Skeletal muscle satellite cell (primary cell): ENCODE data around the gene TNFAIP3.

Experiments used
- H3K27me3 ChIP-seq: 2 replicates; pipeline ENCODE4 v1.7.0; 2013; ENCODE audit warnings: low read length; ENCODE audit not compliant: control insufficient read depth, insufficient read depth
- H3K36me3 ChIP-seq: 2 replicates; pipeline ENCODE4 v1.7.0; 2013; ENCODE audit warnings: mild to moderate bottlenecking, control low read depth, low read length; ENCODE audit not compliant: insufficient read depth
- H3K4me1 ChIP-seq: 2 replicates; pipeline ENCODE4 v1.7.0; 2013; ENCODE audit warnings: low read length; ENCODE audit not compliant: control insufficient read depth, insufficient read depth
- H3K4me2 ChIP-seq: 2 replicates; pipeline ENCODE4 v1.7.0; 2013; ENCODE audit warnings: mild to moderate bottlenecking, low read length
- H3K4me3 ChIP-seq: 2 replicates; pipeline ENCODE4 v1.7.0; 2013; ENCODE audit warnings: low read length
- H3K9ac ChIP-seq: 2 replicates; pipeline ENCODE4 v1.7.0; 2013; ENCODE audit warnings: mild to moderate bottlenecking, low read depth, low read length, moderate library complexity
- H3K9me3 ChIP-seq: replicated peaks from 2 replicates; pipeline ENCODE4 v1.7.0; 2013; ENCODE audit warnings: mild to moderate bottlenecking, control low read depth, low read length

TNFAIP3 gene

DNA sequence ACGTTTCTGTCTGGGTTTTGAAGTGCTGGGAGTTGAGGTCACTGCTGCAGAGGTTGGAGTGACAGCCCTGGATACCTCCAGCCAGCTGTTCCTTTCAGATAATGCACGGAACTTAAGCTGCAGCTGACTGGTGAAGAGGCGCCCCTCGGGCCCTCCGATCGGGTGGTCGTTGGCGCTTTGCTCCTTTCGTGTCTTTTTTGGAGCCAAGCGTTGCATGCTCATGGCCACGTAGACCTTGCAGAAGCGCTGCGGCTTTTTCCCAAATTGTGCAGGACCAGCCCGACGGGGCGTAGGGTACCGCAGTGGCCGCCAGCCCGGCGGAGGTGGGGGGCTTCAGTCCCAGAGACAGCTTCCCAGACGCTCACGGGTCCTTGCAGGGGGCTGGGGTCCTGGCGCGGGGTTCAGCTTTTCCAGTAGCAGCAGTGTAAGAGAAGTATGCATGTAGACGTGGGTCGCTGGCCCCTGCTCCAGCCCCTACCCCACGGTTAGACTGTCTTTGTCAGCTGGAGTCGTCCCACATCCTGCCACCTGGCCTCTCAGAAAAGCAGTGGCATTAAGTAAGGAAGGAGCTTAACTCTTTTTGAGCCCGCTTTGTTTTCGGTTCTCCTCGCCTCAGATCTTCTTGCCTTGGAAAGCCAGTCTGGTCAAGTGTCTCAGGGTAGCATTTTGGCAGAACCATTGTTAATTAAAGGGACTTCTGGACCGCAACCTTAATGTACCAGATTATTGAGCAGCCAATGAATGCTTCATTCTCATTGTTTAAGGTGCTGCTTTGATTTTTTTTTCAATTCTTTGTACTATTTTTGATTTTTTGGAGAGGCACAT is 838 bp downstream of the TNFAIP3 start:
- Histone ChIP-seq H3K9me3 (no peaks in the 10 kb centered on the region), H3K4me2 (peak overlapping the region; percentile 97), H3K36me3 (no peaks in the 10 kb centered on the region), H3K4me1 (peaks cover 48% of the 10 kb centered on the region), H3K9ac (peak overlapping the region; percentile 84), H3K4me3 (peak overlapping the region; percentile 91), H3K27me3 (no peaks in the 10 kb centered on the region)

DNA sequence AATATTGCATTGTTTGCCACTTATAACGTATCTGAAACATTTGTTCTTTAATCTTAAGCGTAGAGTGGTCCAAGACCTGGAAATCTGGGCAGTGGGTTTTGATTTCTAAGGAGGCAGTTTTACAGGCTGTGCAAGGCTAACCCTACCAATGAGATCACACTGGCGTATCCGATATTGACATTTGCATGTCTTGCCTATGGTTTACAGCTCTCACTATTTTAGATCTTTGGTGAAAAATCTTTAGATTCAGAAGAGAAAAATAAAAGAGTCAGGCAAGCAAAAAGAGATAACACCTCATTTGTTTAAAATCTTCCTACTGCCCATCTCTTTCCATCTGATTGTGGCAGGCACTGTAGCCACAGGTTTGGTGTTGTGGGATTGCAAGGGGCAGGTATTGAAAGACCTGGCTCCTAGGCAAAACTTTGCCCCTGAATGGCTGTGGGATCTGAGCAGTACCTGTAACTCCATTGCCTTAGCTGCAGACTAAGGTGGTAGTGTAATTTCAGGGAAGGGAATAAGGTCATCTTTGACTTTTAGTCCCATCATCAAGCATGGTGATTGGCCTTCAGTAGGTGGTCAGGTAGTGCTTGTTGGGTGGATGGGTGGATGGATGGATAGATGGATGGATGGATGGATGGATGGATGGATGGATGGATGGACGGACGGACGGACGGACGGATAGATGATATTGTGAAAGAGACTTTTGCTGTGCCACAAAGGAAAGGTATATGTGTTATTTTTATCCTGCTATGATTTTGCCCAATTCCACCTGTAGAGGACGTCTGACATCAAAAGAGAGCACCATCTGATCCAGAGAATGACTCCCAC is 1.9 kb downstream of the TNFAIP3 start:
- Histone ChIP-seq H3K9me3 (no peaks in the 10 kb centered on the region), H3K4me1 (peaks cover 57% of the 10 kb centered on the region), H3K9ac (peak overlapping the region; percentile 84), H3K4me3 (peak overlapping the region; percentile 91), H3K36me3 (peaks cover under 1% of the 10 kb centered on the region), H3K27me3 (no peaks in the 10 kb centered on the region), H3K4me2 (peak overlapping the region; percentile 97)

GRCh38 chr6:137869549-137870307 is 2.7 kb downstream of the TNFAIP3 start:
- no peak overlapping the region for H3K9ac ChIP-seq
- H3K27me3 ChIP-seq: no peaks in the 10 kb centered on the region
- H3K36me3 ChIP-seq: peaks cover 9% of the 10 kb centered on the region
- H3K4me3 ChIP-seq: peak overlapping the region; percentile 91
- H3K9me3 ChIP-seq: no peaks in the 10 kb centered on the region
- peaks cover 65% of the 10 kb centered on the region for H3K4me1 ChIP-seq
- H3K4me2 ChIP-seq: peak overlapping the region; percentile 97

DNA sequence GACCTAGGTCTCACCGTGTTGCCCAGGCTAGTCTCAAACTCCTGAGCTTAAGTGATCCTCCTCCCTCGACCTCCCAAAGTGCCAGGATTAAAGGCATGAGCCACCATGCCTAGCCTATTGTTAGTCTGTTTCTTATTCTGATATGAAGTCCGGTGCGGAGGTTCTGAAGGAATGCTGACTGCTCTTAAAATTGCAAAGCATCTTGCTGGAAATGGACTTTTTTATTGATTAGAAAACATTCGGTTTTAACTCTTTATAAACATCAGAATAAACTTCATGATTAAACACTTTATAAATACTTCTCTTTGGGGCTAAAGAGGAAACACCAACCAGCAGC is 3.2 kb downstream of the TNFAIP3 start:
- peak overlapping the region; percentile 97 for H3K4me2 ChIP-seq
- no peaks in the 10 kb centered on the region for H3K9me3 ChIP-seq
- peak overlapping the region; percentile 19 for H3K4me3 ChIP-seq
- peak overlapping the region; percentile 4 for H3K9ac ChIP-seq
- peaks cover 14% of the 10 kb centered on the region for H3K36me3 ChIP-seq
- peaks cover 71% of the 10 kb centered on the region for H3K4me1 ChIP-seq
- no peaks in the 10 kb centered on the region for H3K27me3 ChIP-seq

- Histone ChIP-seq H3K36me3 (peaks cover 19% of the 10 kb centered on the region), H3K9ac (peak overlapping the region; percentile 4), H3K9me3 (no peaks in the 10 kb centered on the region), H3K4me2 (peak overlapping the region; percentile 97), H3K4me3 (peak overlapping the region; percentile 19), H3K4me1 (peaks cover 73% of the 10 kb centered on the region), H3K27me3 (no peaks in the 10 kb centered on the region)
These were observed 3.7 kb downstream of the TNFAIP3 start for GRCh38 chr6:137870744-137871247.

DNA sequence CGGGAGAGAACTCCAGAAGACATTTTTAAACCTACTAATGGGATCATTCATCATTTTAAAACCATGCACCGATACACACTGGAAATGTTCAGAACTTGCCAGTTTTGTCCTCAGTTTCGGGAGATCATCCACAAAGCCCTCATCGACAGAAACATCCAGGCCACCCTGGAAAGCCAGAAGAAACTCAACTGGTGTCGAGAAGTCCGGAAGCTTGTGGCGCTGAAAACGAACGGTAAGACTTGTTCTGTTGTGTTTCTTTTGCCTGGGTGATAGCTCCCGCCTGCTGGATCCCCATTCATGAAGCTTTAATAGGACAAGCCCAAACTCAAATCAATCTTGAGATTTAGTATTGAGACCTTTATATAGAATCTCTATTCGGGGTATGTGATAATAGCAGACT is 4.2 kb downstream of the TNFAIP3 start:
- Histone ChIP-seq H3K9ac (no peak overlapping the region), H3K4me1 (peaks cover 69% of the 10 kb centered on the region), H3K27me3 (no peaks in the 10 kb centered on the region), H3K4me2 (peak overlapping the region; percentile 97), H3K36me3 (peaks cover 23% of the 10 kb centered on the region), H3K4me3 (no peak overlapping the region), H3K9me3 (no peaks in the 10 kb centered on the region)

GRCh38 chr6:137871831-137872454 is 4.9 kb downstream of the TNFAIP3 start:
- H3K9me3 ChIP-seq: no peaks in the 10 kb centered on the region
- H3K4me2 ChIP-seq: peak overlapping the region; percentile 97
- peak overlapping the region; percentile 11 for H3K9ac ChIP-seq
- peak overlapping the region; percentile 13 for H3K4me3 ChIP-seq
- no peaks in the 10 kb centered on the region for H3K27me3 ChIP-seq
- H3K4me1 ChIP-seq: peaks cover 68% of the 10 kb centered on the region
- H3K36me3 ChIP-seq: peaks cover 30% of the 10 kb centered on the region

DNA sequence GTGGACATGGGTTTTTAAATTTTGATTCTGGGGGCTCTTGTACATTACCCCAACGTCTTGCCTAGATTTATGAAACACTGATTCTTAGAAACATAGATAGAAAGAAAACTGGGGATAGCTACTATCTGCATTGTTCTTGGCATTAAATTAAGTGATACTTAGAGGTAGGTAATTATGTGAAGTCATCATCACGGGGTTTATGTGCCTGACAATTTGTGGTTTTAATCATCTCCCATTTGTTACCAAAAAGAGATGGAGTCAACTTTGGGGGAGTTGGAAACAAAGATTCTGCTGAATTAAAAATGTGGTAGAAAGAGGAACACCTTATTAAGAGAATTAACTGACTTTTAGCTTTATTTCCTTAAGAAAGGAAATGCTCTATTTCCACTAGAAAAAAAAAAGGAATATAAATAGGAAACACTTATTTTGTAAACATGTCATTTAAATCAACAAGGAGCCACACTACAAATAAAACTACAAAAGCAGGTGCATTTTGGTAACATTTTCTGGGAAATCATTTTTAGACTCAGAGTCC is 5.6 kb downstream of the TNFAIP3 start:
- peaks cover 68% of the 10 kb centered on the region for H3K4me1 ChIP-seq
- H3K4me2 ChIP-seq: peak overlapping the region; percentile 97
- peaks cover 37% of the 10 kb centered on the region for H3K36me3 ChIP-seq
- no peaks in the 10 kb centered on the region for H3K27me3 ChIP-seq
- H3K9ac ChIP-seq: peak overlapping the region; percentile 11
- H3K4me3 ChIP-seq: no peak overlapping the region
- no peaks in the 10 kb centered on the region for H3K9me3 ChIP-seq

DNA sequence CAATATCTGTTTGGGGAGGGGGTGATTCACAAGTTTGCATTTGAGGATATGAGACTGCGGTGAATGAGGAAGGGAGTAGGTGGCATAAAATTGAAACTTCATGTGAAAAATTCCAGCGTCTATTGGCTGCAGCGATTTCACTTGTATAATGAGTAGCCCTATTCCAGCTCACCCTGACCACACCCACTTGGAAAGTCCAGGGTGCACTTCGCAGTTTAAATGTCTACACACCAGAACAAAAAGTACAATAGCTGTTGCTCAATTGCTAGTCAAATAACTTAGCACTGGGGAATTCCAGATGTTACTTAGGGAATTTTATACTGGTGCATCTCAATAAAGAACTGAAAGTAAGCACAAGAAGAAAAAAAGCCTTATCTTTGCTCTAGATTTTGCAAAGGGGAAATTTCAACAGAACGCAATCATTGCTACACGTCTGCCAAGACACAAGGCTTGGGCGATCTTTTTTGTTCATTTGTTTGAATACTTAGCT is 6.3 kb downstream of the TNFAIP3 start:
- H3K4me3 ChIP-seq: peak overlapping the region; percentile 44
- H3K9ac ChIP-seq: peak overlapping the region; percentile 51
- peak overlapping the region; percentile 97 for H3K4me2 ChIP-seq
- H3K9me3 ChIP-seq: no peaks in the 10 kb centered on the region
- H3K36me3 ChIP-seq: peaks cover 43% of the 10 kb centered on the region
- H3K27me3 ChIP-seq: no peaks in the 10 kb centered on the region
- peaks cover 66% of the 10 kb centered on the region for H3K4me1 ChIP-seq

DNA sequence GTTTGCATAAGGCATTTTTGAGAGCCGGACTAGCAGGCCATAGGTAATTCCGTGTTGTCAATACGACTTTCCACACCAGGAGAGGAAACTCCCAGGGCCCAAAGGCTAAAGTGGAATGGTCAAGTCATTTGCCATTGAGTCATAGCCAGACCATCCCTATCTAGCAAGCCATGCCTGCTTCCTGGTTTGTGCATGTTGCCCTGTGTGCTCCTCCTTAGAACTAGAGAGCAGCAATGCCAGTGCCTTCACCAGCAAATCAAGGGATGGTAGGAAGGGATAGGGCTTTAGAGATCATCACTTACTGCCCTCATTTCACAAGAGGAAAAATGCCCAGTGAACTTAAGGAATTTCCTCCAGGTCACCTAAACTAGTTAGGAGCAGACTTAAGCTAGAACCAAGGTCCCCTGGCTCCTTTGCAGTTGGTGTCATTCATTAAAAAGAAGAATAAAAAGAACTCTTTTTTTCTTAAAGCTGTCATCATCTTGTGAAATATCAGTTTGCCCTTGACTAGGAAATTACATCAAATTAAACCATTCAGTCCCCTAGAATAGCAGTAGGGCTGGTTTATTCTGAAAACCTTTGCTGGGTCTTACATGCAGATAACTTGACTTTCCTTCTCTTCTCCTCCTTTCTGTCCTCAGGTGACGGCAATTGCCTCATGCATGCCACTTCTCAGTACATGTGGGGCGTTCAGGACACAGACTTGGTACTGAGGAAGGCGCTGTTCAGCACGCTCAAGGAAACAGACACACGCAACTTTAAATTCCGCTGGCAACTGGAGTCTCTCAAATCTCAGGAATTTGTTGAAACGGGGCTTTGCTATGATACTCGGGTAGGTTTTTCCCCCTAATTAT is 7.4 kb downstream of the TNFAIP3 start:
- Histone ChIP-seq H3K9ac (no peak overlapping the region), H3K9me3 (no peaks in the 10 kb centered on the region), H3K27me3 (no peaks in the 10 kb centered on the region), H3K36me3 (peaks cover 54% of the 10 kb centered on the region), H3K4me2 (no peak overlapping the region), H3K4me1 (peaks cover 59% of the 10 kb centered on the region), H3K4me3 (no peak overlapping the region)
